22Rv1 (cell line): ENCODE results near the gene IL1RAPL2.

Experiments
- ZFX ChIP-seq: fragments of 450-650 bp; IDR thresholded peaks from 2 replicates; pipeline ENCODE4 v1.6.1; 2017; ENCODE audit warnings: antibody characterized with exemption, borderline replicate concordance
- TF ChIP-seq, protein P1 (sequence below): fragments of 450-650 bp; IDR thresholded peaks from 2 replicates; pipeline ENCODE4 v1.5.1; 2017; ENCODE audit warnings: mild to moderate bottlenecking

DNA sequence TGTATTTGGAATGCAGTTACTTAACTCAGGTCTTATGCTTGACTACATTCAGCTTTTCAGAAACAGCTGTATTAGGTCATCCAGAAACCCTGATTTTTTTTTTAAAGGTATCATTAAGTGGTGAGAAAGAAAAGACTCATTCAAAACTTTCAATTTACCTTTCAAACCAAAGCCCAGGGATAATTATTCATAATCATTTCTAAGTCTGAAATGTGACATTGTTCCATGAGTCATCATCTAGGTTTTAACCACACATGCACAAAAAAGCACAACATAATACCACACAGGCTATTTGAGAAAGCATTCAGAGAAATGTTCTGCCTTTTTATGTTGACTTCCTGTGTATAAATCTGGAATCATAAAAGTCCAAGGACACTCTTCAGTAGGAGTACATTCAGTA lies 288.2 kb downstream of the IL1RAPL2 start:
- TF ChIP-seq, protein P1, sequence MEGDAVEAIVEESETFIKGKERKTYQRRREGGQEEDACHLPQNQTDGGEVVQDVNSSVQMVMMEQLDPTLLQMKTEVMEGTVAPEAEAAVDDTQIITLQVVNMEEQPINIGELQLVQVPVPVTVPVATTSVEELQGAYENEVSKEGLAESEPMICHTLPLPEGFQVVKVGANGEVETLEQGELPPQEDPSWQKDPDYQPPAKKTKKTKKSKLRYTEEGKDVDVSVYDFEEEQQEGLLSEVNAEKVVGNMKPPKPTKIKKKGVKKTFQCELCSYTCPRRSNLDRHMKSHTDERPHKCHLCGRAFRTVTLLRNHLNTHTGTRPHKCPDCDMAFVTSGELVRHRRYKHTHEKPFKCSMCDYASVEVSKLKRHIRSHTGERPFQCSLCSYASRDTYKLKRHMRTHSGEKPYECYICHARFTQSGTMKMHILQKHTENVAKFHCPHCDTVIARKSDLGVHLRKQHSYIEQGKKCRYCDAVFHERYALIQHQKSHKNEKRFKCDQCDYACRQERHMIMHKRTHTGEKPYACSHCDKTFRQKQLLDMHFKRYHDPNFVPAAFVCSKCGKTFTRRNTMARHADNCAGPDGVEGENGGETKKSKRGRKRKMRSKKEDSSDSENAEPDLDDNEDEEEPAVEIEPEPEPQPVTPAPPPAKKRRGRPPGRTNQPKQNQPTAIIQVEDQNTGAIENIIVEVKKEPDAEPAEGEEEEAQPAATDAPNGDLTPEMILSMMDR, result no peak
- no peak for TF ChIP-seq ZFX
